Transverse colon (tissue), 4 donors: Measurements from ENCODE around the gene RGS11. TPM values are rescaled to one million over a fixed set of nuclear protein-coding genes. Genes with fewer than 3 reads are reported as not detected.

Experiments
- DNase-seq: peaks from one replicate; pipeline ENCODE4 v3.0.0-alpha.2; 2019
- H3K27ac ChIP-seq, 4 donors: fragments of 200-600 bp; sonication (generic); 2 replicates each; pipeline ENCODE4 v1.5.1; 2016 to 2018; ENCODE audit warnings: inconsistent platforms in 4 of 4
- H3K27me3 ChIP-seq: fragments of 200-600 bp; sonication (generic); 2 replicates; pipeline ENCODE4 v1.5.1; 2017; ENCODE audit warnings: inconsistent platforms
- H3K36me3 ChIP-seq, 4 donors: fragments of 200-600 bp; sonication (generic); 2 replicates each; pipeline ENCODE4 v1.5.1; 2017 to 2019; ENCODE audit warnings: inconsistent platforms in 4 of 4
- H3K4me1 ChIP-seq, 4 donors: fragments of 200-600 bp; sonication (generic); 2 replicates each; pipeline ENCODE4 v1.5.1; 2017 to 2020; ENCODE audit warnings: inconsistent platforms in 4 of 4
- H3K4me3 ChIP-seq, 4 donors: fragments of 200-600 bp; sonication (generic); 1 replicate in 1 of 4; 2 replicates in 3 of 4; pipeline versions ENCODE4 v1.5.1 to v1.6.1; 2017 to 2019; ENCODE audit warnings: inconsistent platforms in 4 of 4
- H3K9me3 ChIP-seq, 2 donors: fragments of 200-600 bp; sonication (generic); 2 replicates each; pipeline ENCODE4 v1.5.1; 2017 to 2019; ENCODE audit warnings: inconsistent platforms in 2 of 2
- EP300 ChIP-seq: sonication (generic); formaldehyde crosslinking; IDR thresholded peaks from one replicate; pipeline ENCODE4 v1.6.1; 2017; ENCODE audit warnings: antibody characterized with exemption, low read depth
- POLR2A ChIP-seq: fragments of 450-650 bp; IDR thresholded peaks from one replicate; pipeline ENCODE4 v1.6.1; 2016; ENCODE audit warnings: antibody characterized with exemption, mild to moderate bottlenecking, moderate library complexity
- POLR2AphosphoS5 ChIP-seq, 3 donors: sonication (generic); formaldehyde crosslinking; IDR thresholded peaks; one replicate each; pipeline ENCODE4 v1.6.1; 2016; ENCODE audit warnings: antibody characterized with exemption in 3 of 3
- WGBS, 2 donors: methylation state at CpG; one replicate each; pipeline ENCODE4 v1.1.5; 2018; ENCODE audit warnings: low coverage in 1 of 2; 5-methylcytosine and 5-hydroxymethylcytosine counted together
- in situ Hi-C, 4 donors: fragments of 200-750 bp; cut with MboI; loops; one replicate each; pipeline versions ENCODE4 v1.15.0 to v1.15.1; 2017; ENCODE audit warnings: low sequenced_read_pairs in 3 of 4, low pct_ligation_motif_present in 1 of 4, low pct_unique_long_range_greater_than_20kb in 1 of 4
- intact Hi-C: fragments of 100-400 bp; cut with DNase I; formaldehyde crosslinking; loops from one replicate; pipeline ENCODE4 v1.15.1; 2023; ENCODE audit warnings: low total_unique reads
- total RNA-seq, 4 donors: library from RNA; depleted of rRNA; stranded (reverse); fragments of >200 nt; gene quantifications; one replicate each; pipeline ENCODE4 v1.1.0, GENCODE V29; 2016
- TF ChIP-seq, protein P1 (sequence below), 5 experiments: fragments of 200-600 bp in 3 of 5; fragments of 450-650 bp in 2 of 5; sonication (generic) in 3 of 5; IDR thresholded peaks; 1 replicate in 2 of 5; 2 replicates in 3 of 5; pipeline ENCODE4 v1.5.1; 2016 to 2017; ENCODE audit warnings: antibody characterized with exemption in 5 of 5, inconsistent platforms in 3 of 5, mild to moderate bottlenecking in 2 of 5, moderate library complexity in 1 of 5

The RGS11 gene
- total RNA-seq, 4 donors from 2014 or later: 2.0 to 24.3 (median 6.7) TPM

DNA sequence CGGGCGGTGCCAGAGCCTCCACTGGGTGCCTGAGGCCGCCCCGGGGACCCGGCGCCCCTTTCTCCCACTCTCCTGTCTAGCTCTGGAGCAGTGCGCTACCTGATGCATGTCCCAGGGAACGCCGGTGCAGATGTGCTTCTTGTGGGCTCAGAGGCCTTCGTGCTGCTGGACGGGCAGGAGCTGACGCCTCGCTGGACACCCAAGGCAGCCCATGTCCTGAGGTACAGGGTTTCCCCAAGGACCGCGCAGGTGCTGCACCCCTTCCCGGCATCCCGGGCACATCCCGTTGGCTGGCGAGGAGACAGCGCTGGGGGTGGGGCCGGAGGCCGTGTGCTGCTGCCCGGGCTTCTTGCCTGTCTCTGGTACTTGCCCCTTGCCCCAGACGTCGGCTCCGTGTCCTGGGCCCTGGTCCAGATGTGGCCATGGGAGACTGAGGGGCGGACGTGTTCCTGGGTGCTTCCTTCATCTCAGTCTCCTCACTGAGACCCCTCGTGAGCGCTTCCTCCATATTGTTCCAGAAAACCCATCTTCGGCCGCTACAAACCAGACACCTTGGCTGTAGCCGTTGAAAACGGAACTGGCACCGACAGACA lies 12.5 kb downstream of the RGS11 start:
- Histone ChIP-seq H3K9me3 (no peaks in the 10 kb centered on the region), H3K27me3 (no peaks in the 10 kb centered on the region), H3K4me1 (peaks cover 0 to 7% (median 4%) of the 10 kb centered on the region in 4 donors), H3K36me3 (peaks cover 0 to 29% (median 7%) of the 10 kb centered on the region in 4 donors), H3K4me3 (no peak overlapping the region), H3K27ac (no peak overlapping the region)
- TF ChIP-seq POLR2A (no peak), POLR2AphosphoS5 (IDR thresholded peaks at IDR 0.05) (no peak), EP300 (no peak)
- TF ChIP-seq, protein P1, sequence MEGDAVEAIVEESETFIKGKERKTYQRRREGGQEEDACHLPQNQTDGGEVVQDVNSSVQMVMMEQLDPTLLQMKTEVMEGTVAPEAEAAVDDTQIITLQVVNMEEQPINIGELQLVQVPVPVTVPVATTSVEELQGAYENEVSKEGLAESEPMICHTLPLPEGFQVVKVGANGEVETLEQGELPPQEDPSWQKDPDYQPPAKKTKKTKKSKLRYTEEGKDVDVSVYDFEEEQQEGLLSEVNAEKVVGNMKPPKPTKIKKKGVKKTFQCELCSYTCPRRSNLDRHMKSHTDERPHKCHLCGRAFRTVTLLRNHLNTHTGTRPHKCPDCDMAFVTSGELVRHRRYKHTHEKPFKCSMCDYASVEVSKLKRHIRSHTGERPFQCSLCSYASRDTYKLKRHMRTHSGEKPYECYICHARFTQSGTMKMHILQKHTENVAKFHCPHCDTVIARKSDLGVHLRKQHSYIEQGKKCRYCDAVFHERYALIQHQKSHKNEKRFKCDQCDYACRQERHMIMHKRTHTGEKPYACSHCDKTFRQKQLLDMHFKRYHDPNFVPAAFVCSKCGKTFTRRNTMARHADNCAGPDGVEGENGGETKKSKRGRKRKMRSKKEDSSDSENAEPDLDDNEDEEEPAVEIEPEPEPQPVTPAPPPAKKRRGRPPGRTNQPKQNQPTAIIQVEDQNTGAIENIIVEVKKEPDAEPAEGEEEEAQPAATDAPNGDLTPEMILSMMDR (IDR thresholded peaks at IDR 0.05): no peak
- intact Hi-C loops: no loop called here
- no peak for DNase-seq
- WGBS, 2 donors: 93% methylated on average over 33 of the region's 35 CpGs; no CpG with 5 or more reads in 1 of the 2 donors
- in situ Hi-C loops: no loop called here

DNA sequence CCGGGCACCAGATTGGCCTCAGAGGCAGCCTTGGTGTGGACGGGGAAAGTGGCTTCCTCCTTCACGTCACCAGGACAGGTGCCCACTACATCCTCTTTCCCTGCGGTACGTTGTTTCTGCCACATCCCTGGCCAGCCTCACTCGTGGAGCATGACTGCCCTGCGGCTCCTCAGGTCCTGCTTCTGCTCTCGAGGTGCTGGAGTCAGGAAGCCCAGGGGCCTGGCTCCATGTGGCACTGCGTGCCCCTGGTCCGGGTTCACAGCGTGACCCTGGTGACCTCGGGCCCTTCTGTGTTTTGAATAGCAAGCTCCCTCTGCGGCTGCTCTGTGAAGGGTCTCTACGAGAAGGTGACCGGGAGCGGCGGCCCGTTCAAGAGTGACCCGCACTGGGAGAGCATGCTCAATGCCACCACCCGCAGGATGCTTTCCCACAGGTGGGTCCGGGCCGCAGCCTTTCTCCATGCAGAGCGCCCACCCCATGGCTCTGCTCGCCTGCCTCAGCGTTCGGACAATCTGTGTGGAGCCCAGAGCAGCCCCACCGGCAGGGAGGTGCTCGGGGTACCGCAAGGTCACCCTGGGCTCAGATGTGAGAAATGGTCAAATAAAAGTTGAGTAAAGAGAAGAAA lies 13.5 kb downstream of the RGS11 start:
- H3K36me3 ChIP-seq: peaks cover 0 to 29% (median 7%) of the 10 kb centered on the region in 4 donors
- 93 to 100% methylated on average over 3 to 28 of the region's 29 CpGs for WGBS, 2 donors
- peaks cover 0 to 5% (median 0%) of the 10 kb centered on the region in 4 donors for H3K4me1 ChIP-seq
- no peak for TF ChIP-seq POLR2A
- no peak for TF ChIP-seq EP300
- TF ChIP-seq, protein P1 (IDR thresholded peaks at IDR 0.05): no peak
- no peak for TF ChIP-seq POLR2AphosphoS5 (IDR thresholded peaks at IDR 0.05)
- intact Hi-C loops: no loop called here
- no peak overlapping the region for H3K4me3 ChIP-seq
- no peak overlapping the region for H3K27ac ChIP-seq
- DNase-seq: no peak
- no peaks in the 10 kb centered on the region for H3K27me3 ChIP-seq
- in situ Hi-C loops: no loop called here
- H3K9me3 ChIP-seq: no peaks in the 10 kb centered on the region

DNA sequence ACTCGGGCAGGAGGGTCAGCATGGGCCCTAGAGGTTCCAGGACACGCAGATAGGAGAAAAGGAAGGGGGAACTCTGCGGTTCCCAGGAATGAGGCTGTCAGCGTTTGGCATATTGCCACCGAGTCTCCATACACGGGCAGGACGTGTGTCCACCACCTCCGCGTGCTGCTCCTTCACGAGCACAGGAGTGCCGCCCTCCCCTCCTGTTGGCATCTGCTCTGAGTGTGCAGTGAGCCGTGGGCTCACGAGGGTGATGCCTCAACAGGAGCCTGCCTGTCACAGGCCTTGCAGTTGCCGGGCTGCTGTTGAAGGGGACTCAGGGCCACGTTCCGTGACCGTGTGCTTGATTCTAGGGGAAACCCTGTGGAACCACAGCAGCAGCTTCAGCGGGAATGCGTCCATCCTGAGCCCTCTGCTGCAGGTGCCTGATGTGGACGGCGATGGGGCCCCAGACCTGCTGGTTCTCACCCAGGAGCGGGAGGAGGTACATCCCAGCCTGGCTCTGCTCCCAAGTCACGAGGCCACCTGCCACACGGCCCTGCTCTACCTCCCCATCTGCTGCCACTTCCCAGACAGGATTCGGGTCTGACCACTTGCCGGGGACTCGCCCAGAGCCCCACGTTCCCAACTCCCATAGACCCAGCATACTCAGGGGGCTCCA lies 14.6 kb downstream of the RGS11 start:
- in situ Hi-C loops: no loop called here

DNA sequence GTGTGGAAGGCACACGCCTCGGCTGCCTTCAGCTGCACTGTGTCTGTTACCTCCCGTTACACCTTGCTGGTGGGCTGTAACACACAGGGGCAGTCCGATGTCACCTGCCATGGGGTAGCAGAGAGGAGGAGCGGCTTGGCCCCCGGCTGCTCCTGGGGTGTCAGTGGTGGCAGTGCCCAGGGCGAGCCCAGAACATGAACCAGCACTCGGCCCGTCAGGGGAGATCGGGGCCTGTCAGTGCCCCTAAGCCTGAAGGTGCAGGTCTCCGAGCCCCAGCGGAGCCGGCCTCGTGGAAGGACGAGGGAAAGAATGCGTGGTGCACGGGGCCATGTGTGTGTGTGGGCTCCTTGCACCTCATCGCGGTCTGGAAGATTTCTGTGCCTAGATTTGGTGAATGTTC lies 15.4 kb downstream of the RGS11 start:
- intact Hi-C loops: no loop called here
- no peak overlapping the region for H3K27ac ChIP-seq
- no peak for DNase-seq
- H3K4me3 ChIP-seq: no peak overlapping the region
- 91 to 94% methylated on average over 13 to 19 of the region's 19 CpGs for WGBS, 2 donors
- no peaks in the 10 kb centered on the region for H3K27me3 ChIP-seq
- H3K36me3 ChIP-seq: peaks cover 0 to 29% (median 7%) of the 10 kb centered on the region in 4 donors
- in situ Hi-C loops: no loop called here
- H3K4me1 ChIP-seq: no peaks in the 10 kb centered on the region
- TF ChIP-seq, protein P1 (IDR thresholded peaks at IDR 0.05): no peak
- TF ChIP-seq POLR2A: no peak
- TF ChIP-seq EP300: no peak
- TF ChIP-seq POLR2AphosphoS5 (IDR thresholded peaks at IDR 0.05): no peak
- no peaks in the 10 kb centered on the region for H3K9me3 ChIP-seq

More for the DNA sequence above, 14.6 kb downstream of the RGS11 start:
- H3K4me3 ChIP-seq: no peak overlapping the region
- DNase-seq: no peak
- TF ChIP-seq, protein P1 (IDR thresholded peaks at IDR 0.05): no peak
- WGBS, 2 donors: 92% methylated on average over 28 of the region's 28 CpGs; no CpG with 5 or more reads in 1 of the 2 donors
- H3K27ac ChIP-seq: no peak overlapping the region
- intact Hi-C loops: no loop called here
- H3K27me3 ChIP-seq: no peaks in the 10 kb centered on the region
- H3K4me1 ChIP-seq: peaks cover 0 to 5% (median 0%) of the 10 kb centered on the region in 4 donors
- H3K36me3 ChIP-seq: peaks cover 0 to 29% (median 7%) of the 10 kb centered on the region in 4 donors
- no peaks in the 10 kb centered on the region for H3K9me3 ChIP-seq
